NCI-H2227 (cell line): Measurements from ENCODE around the gene RNASE11.
"Not testable (repeated sequence)": the region's sequence is repeated elsewhere in the genome, so short reads cannot be mapped to it uniquely, and the experiment has no call there.

ENCODE experiments used
- DNase-seq: peaks from one replicate; lab custom pipeline; 2025; ENCODE audit not compliant: unreplicated experiment; lab: John Stamatoyannopoulos, UW

RNASE11 gene

GRCh38 chr14:20587489-20588154 is at the start of gene RNASE11:
RNASE11 (minus strand) TSS chr14:20588001.
- no peak for DNase-seq

- peak; percentile 62 for DNase-seq
These were observed 45.3 kb upstream of the RNASE11 start for GRCh38 chr14:20632831-20633691.

- DNase-seq: no peak
These were observed 44.6 kb upstream of the RNASE11 start for GRCh38 chr14:20632448-20632830.

GRCh38 chr14:20631880-20632389 is 44.1 kb upstream of the RNASE11 start:
- DNase-seq: peak; percentile 23

GRCh38 chr14:20631023-20631879 is 43.5 kb upstream of the RNASE11 start:
- DNase-seq: peak; percentile 69

GRCh38 chr14:20630340-20631022 is 42.7 kb upstream of the RNASE11 start:
- peak; percentile 69 for DNase-seq

GRCh38 chr14:20628063-20628854 is 40.5 kb upstream of the RNASE11 start:
- no peak for DNase-seq

- DNase-seq: no peak
These were observed 39.7 kb upstream of the RNASE11 start for GRCh38 chr14:20627346-20628027.

- DNase-seq: no peak
These were observed 38.5 kb upstream of the RNASE11 start for GRCh38 chr14:20626274-20626673.

GRCh38 chr14:20624495-20625070 is 36.8 kb upstream of the RNASE11 start:
- DNase-seq: peak; percentile 44

GRCh38 chr14:20623798-20624197 is 36.0 kb upstream of the RNASE11 start:
- no peak for DNase-seq

GRCh38 chr14:20622816-20623291 is 35.1 kb upstream of the RNASE11 start:
- no peak for DNase-seq

- no peak for DNase-seq
These were observed 33.1 kb upstream of the RNASE11 start for GRCh38 chr14:20620798-20621478.

GRCh38 chr14:20619688-20620087 is 31.9 kb upstream of the RNASE11 start:
- not testable (repeated sequence) for DNase-seq

GRCh38 chr14:20618271-20618749 is 30.5 kb upstream of the RNASE11 start:
- DNase-seq: no peak

GRCh38 chr14:20617138-20618003 is 29.6 kb upstream of the RNASE11 start:
- DNase-seq: no peak

GRCh38 chr14:20615996-20616395 is 28.2 kb upstream of the RNASE11 start:
- DNase-seq: no peak
